Ovary (tissue), 3 donors: ENCODE results near the gene SNRK.

ENCODE experiments used
- POLR2A ChIP-seq: fragments of 450-650 bp; IDR thresholded peaks from one replicate; pipeline ENCODE4 v1.6.1; 2017; ENCODE audit warnings: antibody characterized with exemption, mild to moderate bottlenecking, moderate library complexity
- TF ChIP-seq, protein P1 (sequence below), 3 donors: fragments of 450-650 bp in 2 of 3; fragments of 200-600 bp in 1 of 3; IDR thresholded peaks; one replicate each; pipeline versions ENCODE4 v1.5.1 to v1.8.0; 2016 to 2022; ENCODE audit warnings: antibody characterized with exemption in 3 of 3, mild to moderate bottlenecking in 1 of 3
- donor health status: DM: no; HTN: no; CAD: no.

DNA sequence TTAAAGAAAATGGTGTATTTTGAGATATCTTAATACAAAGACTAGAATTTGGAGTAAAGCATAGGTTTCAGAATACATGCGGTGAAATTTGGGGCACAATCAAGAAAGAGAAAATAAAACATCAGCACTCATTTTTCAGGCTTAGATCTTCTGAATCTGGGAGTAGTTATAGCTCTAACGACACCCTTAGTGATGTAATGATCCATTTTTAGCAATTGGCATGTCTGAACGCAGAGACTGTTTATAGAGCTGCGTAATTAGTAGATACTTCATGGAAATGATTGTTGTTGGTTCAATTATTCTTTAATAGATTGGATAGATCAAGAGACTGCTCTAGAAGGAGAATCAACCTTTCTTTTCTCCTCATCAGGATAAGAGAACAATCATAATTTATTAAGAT, 47.5 kb upstream of the SNRK start:
- TF ChIP-seq, protein P1, sequence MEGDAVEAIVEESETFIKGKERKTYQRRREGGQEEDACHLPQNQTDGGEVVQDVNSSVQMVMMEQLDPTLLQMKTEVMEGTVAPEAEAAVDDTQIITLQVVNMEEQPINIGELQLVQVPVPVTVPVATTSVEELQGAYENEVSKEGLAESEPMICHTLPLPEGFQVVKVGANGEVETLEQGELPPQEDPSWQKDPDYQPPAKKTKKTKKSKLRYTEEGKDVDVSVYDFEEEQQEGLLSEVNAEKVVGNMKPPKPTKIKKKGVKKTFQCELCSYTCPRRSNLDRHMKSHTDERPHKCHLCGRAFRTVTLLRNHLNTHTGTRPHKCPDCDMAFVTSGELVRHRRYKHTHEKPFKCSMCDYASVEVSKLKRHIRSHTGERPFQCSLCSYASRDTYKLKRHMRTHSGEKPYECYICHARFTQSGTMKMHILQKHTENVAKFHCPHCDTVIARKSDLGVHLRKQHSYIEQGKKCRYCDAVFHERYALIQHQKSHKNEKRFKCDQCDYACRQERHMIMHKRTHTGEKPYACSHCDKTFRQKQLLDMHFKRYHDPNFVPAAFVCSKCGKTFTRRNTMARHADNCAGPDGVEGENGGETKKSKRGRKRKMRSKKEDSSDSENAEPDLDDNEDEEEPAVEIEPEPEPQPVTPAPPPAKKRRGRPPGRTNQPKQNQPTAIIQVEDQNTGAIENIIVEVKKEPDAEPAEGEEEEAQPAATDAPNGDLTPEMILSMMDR (IDR thresholded peaks at IDR 0.05), result no peak
- no peak for TF ChIP-seq POLR2A
